NCI-H2081 (cell line): ENCODE results near the gene UNKL.
"Not testable (repeated sequence)": the region's sequence is repeated elsewhere in the genome, so short reads cannot be mapped to it uniquely, and the experiment has no call there.

Experiments
- DNase-seq, 2 experiments: peaks; one replicate each; lab custom pipeline; 2025; lab: John Stamatoyannopoulos, UW

Gene UNKL

DNA sequence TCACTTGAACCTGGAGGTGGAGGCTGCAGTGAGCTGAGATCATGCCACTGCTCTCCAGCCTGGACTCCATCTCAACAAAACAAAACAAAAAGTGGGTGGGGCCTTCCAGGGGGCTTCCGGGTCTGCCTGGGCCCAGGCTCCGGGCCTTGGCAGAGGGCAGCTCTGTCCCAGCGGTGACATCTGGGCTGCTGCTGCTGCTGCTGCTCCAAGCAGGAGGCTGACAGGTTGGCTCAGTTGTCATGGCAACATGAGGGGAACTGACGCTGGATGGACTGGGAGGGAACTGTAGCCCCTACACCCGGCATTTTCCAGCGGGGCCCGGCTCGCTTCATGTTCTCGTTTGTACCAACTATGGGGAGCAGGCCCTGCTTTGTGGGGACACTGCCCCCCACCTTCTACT, 77.0 kb downstream of the UNKL start:
- DNase-seq, result no peak

DNA sequence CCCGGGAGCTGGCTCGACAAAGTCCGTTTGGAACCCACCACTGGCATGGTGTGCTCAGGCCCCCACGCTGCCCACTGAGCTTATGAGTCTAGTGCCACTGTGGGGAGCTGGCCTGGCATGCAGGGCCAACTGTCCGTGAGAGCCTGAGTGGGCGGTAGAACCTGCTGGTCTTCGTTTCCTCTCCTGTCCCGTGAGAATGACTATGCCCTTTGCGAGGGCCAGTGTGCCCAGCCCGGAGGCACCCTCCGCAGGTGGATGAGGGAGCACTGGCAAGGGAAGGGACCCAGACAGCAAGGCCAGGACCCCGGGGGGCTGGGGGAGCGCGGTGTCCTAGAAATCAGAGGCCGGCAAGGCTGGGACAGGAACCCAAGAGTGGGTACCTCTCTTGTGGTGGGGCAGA, 77.9 kb downstream of the UNKL start:
- no peak for DNase-seq

DNA sequence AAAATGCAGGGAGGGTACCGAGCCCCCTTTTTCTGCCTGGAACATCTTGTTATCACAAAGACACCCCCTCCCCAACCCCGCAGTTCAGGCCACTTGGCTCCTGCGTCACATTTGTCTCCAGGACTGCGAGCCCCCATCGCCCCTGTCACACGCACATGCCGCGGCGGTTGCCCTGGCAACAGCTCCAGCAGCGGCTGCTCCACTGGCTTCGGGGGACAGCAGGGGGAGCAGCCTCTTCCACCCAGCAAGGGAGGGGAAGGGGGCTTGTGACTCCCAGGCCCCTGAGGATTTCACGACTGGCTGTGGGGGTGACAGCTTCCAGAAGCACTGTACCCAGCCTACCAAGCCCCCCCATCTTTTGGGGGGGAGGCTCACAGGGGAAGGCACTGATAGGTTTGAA, 78.5 kb downstream of the UNKL start:
- DNase-seq, result peak in 1 of 2 experiments; percentile 7

DNA sequence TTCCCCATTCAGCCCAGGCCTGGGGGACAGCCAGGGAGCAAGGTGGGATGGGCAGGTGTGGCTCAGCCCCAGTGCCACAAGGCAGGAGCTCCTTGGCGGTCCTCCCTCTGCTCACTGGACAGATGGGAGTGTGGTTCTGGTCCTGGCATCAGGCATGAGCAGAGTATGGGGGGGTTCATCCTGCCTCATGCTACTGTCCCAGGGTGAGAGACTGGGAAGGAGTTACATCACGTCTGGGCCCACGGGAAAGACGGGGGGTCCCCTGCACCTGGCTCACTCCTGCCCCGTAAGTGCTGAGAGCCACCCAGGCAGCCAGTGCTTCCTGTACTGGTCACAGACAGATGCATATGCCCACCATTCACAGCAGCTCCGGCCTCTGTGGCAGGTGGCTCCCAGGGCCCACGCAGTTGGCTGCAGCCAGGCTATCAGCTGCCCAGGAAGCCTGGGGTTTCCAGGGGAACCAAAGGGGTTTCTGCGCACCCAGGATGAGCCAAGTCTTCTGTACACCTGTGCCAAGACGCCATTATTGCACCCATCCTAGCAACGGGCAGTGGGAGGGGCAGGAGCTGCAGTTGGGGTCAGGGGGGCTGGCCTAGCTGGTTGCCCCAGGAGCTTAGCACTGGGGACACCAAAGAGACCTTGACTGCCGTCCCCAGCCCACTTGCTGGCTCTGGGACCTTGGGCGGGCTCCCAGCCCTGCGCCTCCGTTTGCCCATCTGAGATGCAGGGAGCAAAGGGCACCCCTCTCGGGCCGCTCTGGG, 79.1 kb downstream of the UNKL start:
- DNase-seq, result peak in 1 of 2 experiments; percentile 52

DNA sequence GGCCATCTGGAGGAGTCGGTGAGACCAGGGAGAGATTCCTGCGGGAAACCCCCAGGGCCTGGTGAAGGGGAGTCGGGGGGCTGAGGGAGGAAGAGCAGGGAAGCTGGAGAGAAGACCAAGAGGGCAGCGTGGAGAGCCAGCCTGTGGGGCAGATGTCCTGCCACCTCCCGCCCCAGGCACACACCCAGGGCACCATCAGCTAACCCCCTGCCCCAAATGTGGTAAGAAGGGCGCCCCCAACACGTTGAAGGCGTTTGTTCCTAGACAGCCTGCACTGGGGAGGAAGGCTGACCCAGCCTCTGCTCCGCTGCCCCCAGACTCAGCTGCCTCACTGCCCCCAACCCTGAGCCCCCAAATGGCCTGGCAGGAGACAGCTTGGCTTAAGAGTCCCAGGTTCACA, 79.8 kb downstream of the UNKL start:
- no peak for DNase-seq

DNA sequence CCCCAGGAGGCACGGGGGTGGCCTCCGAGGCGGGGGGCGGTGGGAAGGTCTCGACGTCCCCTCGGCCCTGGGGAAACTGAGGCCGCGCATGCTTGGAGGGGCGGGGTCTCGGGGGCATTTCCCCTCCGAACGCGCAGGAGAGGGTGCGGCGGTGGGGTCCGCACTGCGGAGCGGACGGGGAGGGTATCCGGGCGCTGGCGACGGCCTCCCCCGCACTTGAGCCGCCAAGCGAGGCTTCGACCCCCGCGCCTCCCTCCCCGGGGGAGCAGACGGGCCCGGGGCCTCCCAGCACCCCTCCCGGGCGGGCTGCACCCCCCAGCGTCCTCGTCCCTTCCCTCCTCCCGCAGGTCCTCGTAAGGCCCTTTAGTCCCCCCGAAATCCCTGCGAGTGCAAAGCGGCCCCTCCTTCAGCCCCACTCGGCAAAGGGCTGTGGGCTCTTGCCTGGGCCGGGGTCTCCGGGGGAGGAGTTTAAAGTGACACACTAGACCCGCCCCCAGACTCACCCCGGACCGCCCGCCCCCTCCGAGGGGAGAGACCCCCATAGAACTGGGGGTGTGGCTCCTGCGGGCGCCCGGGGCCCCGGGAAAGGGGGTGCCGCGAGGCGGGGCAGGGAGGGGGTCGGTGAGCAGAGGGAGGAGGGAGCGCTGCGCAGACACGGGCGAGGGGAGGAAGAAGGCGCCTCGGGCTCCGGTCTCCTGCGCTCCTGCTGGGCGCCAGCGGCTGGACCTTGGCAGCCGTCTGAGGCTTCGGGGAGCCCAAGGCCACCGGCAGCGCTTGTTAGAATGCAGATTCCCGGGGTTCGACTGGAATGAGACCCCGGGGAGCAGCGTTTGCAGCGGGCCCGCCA, 80.4 kb downstream of the UNKL start:
- DNase-seq, result no peak

DNA sequence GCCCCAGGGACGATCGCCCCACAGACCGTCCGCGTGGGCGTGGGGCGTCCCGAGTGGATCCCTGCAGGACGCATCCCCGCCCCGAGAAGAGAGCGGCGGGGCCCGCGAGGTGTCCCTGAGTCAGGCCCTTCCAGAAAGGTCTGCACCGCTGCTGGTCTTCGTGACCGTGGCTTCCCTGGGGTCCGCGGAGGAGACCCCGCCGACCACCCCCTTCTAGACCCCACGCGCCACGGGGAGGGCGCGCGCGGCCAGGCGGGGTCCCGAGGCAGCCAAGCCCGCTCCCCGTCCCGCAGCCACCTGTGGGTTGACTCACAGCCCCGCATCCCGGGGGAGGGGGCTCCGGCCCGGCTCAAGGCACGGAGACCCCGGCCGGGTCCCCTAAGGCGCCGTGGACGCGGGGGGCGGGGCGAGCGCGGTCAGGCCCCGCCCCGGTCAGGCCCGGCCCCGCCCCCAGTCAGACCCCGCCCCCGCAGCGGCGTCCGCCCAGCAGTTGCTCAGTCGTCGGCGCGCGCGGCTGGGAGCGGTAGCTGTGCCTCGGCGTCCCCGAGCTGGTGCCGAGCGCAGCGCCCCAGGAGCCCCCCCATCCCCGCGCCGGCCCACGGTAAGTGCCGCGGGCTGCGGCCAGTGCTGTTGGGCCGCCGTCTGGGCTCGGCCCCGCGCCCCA, 81.2 kb downstream of the UNKL start, which contains the start of gene BAIAP3:
TSS of gene BAIAP3 (plus strand) at position 497 of the 664 bp plus-strand sequence. CDS start 4,905 bp downstream, outside the sequence.
- no peak for DNase-seq

DNA sequence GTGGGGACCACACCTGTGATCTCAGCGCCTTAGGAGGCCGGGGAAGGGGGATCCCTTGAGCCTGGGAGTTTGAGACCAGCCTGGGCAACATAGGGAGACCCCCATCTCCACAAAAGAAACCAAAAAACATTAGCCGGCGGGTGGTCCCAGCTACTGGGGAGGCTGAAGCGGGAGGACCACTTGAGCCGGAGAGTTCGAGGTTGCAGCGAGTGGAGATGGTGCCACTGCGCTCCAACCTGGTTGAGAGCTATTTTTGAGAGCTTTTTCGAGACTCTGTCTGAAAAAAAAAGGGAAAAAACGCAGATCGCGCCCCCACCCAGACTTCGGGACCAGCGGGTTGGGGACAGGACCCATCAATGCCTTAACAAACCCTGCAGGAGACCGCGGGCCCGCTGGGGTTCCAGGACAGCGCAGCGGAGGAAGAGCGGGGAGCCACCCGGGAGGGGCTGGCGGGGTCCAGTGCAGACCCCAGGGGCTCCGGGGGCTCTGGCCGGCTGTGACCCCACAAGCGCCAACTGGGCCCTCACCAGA, 81.8 kb downstream of the UNKL start:
- no peak for DNase-seq

DNA sequence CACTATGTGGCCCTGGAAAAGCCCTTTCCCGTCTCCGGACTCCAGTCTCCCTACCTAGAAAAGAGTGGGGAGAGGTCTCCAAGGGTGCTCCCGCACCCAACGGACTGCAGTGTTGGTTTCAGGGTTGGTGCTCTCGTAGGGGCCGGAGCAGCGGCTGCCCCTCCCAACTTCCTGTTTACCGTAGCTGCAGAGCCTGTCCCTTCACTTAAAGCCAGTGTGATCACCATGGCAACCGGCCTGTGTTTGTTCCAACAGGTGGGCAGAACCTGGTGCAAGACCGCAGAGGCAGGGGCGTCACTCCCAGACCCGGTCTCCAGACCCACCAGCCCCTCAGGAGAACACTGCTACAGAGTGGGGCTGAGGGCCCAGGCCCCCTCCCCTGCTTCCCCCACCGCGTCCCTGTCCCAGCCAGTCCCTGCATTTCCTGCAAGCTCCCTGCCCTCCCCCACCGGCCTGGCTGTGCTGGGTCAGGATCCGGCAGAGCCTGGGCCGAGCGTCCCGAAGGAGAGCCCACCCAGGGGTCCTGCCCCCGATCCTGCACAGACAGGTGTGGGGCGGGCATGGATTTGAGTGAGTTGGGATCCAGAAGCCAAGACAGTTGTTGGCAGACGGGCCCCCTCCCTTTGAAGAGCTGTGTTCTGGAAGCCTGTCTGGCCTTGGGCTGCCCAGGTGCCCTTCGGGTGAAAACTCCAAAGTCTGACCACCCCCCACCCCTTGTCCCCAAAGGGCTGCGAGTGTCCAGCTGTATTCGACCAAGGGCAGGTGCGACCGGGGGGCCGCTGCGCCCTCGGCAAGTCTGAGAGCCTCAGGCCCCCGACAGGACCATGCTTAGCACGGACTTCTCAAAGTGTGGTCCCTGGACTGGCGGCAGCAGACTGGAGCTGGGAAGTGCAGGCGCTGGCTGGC, 82.5 kb downstream of the UNKL start:
- peak; percentile 61 to 73 for DNase-seq

DNA sequence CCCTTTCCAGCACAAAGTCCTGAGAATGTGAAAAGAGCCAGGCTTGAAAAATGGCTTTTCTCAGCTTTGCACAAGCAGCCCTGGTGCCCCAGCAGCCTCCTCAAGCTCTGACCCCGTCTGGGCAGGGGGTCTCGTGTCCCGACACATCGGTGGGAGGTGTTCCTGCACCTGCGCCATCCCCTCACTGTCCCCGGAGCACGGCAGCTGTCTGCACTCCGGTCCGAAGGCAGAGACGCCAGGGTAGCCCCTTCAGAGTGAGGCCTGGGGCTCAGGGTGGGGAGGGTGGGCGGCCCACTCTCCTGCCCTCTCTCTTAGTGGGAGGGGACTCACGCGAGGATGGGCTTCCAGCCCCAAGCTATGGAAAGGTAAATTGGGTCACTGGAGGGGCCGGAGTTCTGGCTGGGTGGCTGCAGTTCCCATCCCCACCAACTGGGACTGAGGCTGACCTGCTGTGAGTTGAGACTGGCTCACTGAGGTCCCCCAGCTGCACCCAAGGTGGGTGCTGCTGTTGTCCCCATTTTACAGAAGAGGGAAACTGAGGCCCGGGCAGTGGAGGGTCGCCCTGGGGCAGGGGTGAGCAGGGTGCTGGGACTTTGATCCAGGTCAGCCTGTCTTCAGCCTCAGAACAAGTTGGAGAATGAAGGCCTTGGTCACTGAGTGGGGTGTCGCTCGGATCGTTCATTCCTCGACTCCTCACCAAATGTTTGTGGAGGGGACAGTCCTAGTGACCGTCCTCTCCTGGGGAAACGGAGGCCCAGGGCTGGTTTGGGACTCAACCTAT, 83.4 kb downstream of the UNKL start:
- DNase-seq, result no peak

DNA sequence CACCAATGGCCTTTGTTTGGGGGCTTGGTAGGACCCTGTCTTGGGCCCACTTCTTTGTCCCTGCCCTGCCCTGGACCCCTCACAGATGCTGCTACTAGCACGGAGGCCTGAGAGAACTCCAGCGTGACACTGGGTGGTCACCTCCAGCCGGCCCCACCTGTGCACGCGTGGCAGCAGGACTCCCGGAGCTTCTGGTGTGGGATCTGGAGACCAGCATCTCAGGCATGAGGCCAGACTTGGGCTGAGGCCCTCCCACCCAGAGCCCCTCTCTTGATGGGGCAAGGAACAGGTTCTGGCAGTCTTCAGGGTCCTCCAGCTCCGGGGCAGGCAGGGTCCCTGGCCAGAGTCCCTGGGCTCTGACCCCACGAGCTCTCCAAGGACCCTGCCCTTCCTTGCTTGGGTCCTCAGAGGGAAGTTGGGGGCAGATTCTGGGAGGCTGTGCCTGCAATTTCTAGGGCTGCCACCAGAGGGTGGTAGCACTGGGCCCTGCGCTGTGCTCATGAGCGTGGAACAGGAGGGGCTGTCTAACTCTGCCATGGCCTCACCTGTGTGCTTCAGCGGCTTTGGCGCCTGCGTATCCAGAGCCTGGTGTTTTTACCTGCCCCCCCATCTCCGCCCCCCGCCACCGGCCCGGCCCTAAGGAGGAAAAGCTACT, 84.1 kb downstream of the UNKL start:
- no peak for DNase-seq

DNA sequence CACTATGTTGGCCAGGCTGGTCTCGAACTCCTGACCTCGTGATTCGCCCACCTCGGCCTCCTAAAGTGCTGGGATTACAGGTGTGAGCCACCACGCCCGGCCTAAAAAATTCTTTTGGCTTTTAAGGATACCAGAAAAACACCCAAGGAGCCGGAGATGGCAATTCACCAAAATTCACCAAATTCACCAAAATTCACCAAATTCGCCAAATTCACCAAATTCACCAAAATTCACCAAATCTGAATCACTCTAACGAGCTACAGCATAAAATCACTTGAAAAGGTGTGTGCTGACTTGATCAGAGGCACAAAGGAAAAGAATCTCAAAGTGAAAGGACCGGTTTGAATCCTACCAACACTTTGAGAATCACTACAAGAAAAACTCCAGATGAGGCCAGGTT, 85.5 kb downstream of the UNKL start:
- DNase-seq, result not testable (repeated sequence)

DNA sequence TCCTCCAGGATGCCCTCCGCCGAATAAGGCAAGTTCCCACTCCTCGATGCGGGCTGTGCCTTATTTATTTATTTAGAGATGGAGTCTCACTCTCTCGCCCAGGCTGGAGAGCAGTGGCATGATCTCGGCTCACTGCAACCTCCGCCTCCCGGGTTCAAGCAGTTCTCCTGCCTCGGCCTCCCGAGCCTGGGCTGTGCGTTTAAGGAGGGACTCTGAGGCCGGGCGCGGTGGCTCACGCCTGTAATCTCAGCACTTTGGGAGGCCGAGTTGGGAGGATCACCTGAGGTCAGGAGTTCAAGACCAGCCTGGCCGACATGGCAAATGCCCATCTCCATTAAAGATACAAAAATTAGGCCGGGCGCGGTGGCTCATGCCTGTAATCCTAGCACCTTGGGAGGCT, 86.4 kb downstream of the UNKL start:
- not testable (repeated sequence) for DNase-seq

DNA sequence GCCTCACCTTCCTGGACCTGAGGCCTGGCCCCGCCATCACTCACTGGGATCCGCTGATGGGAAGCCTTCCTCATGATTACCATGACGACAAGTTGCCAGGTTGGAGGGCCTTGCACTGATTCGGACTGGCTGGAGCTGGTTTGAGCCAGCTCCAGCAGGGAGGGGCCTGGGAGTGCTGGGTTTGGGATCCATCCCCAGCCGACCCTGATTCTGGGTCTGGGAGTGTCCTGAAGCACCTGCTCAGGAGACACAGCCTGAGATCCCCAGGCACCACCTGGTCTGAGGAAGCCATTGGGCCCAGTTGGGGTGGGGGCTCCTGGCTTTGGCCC, 86.9 kb downstream of the UNKL start:
- DNase-seq, result no peak

DNA sequence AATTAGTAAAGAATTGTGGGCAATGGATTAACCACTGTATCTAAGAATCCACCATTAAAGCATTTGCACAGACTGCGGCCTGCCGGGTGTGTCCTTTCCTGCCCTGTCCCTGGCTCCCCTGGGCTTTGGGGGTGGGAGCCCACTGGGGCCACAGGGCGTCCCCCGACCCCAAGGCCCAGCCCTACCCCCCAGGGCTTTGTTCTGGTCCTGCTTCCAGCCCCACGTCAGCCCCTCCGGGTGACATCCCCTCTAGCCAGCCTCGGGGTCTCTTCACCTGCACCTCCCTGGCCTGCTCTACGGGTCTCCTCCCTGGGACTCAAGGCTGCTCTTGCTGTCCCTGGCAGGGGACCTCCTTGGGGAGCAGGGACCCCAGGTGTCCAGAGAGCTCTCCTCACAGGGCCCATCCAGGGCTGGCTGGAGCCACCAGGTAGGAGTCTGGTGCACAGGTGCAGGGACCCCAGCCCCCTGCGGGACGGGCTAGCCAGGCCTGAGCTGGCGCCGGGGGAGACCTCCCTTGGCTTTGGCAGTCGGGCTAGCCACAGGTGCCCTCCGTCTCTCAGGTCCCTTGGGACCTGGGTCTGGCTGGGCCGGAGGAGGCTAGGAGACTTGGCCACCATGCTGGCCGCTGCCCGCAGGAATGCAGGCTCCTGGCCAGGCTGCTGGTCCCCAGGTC, 87.4 kb downstream of the UNKL start:
- DNase-seq, result no peak

DNA sequence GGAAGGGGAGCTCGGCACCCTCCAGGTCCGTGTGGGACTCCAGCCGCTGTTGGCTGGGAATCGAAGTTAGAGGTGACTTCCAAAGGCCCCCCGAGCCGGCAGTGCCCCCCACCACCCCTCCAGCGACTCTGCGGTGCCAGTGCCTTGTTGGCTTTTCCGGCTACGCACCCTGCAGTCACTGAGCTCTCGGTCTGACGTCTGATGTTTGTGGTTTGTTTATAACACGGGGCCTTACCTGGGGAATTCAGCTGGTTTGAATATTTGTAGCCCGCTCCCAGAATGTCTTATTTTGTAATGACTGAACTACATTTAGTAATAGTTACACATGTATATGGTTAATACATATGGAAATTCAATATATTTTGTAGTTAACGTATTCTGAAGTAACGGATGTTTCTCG, 88.1 kb downstream of the UNKL start:
- DNase-seq, result no peak

DNA sequence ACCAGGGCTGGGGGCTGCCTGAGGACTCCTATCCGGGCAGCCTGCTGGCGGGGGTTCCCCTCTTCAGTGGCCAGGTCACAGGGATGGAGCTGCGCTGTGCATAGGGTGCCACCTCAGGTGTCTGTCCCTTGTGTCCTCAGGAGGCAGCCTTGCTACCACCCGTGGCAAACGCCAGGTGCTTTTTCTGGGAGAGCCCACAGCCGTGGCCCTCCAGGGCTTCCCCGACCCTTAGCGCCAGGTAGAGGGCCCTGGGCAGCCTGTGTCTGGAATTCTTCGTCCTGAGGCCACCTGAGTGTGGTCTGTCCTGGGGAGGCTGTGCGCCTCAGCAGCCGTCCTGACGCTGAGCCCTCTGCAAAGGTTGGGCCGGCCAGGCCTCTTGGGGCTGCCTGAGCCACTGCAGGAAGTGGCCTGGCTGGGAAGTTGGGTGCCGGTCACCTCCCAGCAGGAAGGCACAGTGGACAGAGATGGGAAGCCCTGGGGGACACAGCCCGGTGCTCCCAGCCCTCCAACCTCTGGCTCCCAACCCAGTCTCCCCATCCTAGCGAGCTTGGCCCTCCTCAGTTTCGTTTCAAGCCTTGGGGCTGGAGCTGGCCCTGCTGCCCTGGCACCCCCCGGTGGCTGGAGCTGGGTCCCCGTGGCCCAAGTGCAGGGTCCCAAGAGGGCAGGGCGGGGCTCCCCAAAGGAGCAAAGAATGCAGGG, 88.7 kb downstream of the UNKL start:
- DNase-seq, result no peak

DNA sequence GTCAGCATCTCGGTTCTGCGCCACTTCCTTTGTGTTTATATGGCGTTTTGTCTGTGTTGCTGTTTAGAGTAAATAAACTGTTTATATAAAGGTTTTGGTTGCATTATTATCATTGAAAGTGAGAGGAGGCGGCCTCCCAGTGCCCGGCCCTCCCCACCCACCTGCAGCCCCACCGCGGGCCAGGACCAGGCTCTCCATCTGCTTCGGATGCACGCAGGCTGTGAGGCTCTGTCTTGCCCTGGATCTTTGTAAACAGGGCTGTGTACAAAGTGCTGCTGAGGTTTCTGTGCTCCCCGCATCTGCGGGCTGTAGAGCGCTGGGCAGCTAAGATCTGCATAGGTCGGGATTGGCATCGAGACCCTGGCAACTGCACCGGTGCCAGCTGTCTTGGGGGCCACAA, 89.2 kb downstream of the UNKL start:
- no peak for DNase-seq

DNA sequence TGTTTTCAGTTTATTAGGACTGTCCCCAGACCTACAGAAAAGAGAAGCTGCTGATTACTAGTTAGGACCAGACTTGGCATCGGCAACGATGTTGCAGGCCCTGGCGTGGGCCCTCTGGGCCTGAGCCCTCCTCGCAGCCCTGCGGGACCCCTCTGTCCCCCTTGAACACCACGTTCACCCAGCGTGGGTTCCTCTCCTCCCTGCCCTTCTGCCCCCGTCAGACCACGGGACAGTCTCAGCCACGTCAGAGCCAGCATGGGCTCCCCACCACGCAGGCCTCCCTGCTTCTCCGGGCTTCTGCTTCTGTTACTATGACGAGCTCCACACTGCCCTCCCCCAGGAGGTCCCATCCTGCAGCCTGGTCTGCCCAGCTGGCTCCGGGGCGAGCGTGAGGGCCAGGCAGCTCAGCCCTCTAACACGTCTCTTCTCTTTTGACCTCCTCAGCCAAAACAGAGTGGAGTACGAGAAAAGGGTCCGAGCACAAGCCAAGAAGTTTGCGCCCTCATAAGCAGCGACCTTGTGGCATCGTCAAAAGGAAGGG, 90.1 kb downstream of the UNKL start:
- DNase-seq, result no peak
